Stimulated activated CD4-positive, alpha-beta T cell treated with anti-CD3 and anti-CD28 coated beads, Interleukin-4, amount 100 ng/mL, for 48 hours (primary cell): ENCODE data around the gene TCERG1L.
"Not testable (repeated sequence)": the region's sequence is repeated elsewhere in the genome, so short reads cannot be mapped to it uniquely, and the experiment has no call there.

Experiments used
- DNase-seq, 2 donors: peaks; one replicate each; pipeline ENCODE4 v3.0.0-alpha.2; 2020; ENCODE audit warnings: low read depth in 2 of 2

TCERG1L gene

GRCh38 chr10:131084791-131085090, 226.8 kb downstream of the TCERG1L start:
- no peak for DNase-seq

- DNase-seq: no peak
Observed at GRCh38 chr10:131083915-131084790, 227.4 kb downstream of the TCERG1L start.

GRCh38 chr10:131082991-131083481, 228.5 kb downstream of the TCERG1L start:
- no peak for DNase-seq

- DNase-seq: no peak
Observed at GRCh38 chr10:131082201-131082850, 229.2 kb downstream of the TCERG1L start.

GRCh38 chr10:131081786-131082185, 229.7 kb downstream of the TCERG1L start:
- no peak for DNase-seq

GRCh38 chr10:131081376-131081775, 230.1 kb downstream of the TCERG1L start:
- DNase-seq: no peak

GRCh38 chr10:131080571-131080970, 230.9 kb downstream of the TCERG1L start:
- DNase-seq: no peak

GRCh38 chr10:131079314-131079713, 232.2 kb downstream of the TCERG1L start:
- DNase-seq: no peak

- DNase-seq: not testable (repeated sequence)
Observed at GRCh38 chr10:131078882-131079280, 232.6 kb downstream of the TCERG1L start.

GRCh38 chr10:131078131-131078881, 233.2 kb downstream of the TCERG1L start:
- DNase-seq: no peak

- DNase-seq: no peak
Observed at GRCh38 chr10:131077724-131078123, 233.8 kb downstream of the TCERG1L start.

GRCh38 chr10:131077031-131077430, 234.5 kb downstream of the TCERG1L start:
- DNase-seq: no peak

- no peak for DNase-seq
Observed at GRCh38 chr10:131076356-131076755, 235.2 kb downstream of the TCERG1L start.

GRCh38 chr10:131075218-131075770, 236.2 kb downstream of the TCERG1L start:
- DNase-seq: no peak

- DNase-seq: no peak
Observed at GRCh38 chr10:131074682-131075081, 236.8 kb downstream of the TCERG1L start.

GRCh38 chr10:131073469-131074035, 238.0 kb downstream of the TCERG1L start:
- DNase-seq: no peak

GRCh38 chr10:131072651-131073468, 238.7 kb downstream of the TCERG1L start:
- DNase-seq: no peak

GRCh38 chr10:131071721-131072120, 239.8 kb downstream of the TCERG1L start:
- no peak for DNase-seq

- DNase-seq: no peak
Observed at GRCh38 chr10:131070856-131071255, 240.7 kb downstream of the TCERG1L start.

GRCh38 chr10:131068760-131069159, 242.8 kb downstream of the TCERG1L start:
- DNase-seq: no peak

- no peak for DNase-seq
Observed at GRCh38 chr10:131068311-131068710, 243.2 kb downstream of the TCERG1L start.
